SU-DHL-6 (cell line): Measurements from ENCODE around the gene HMGN4.

Experiments
- H2AFZ ChIP-seq: fragments of 200-600 bp; sonication (generic); 2 replicates; pipeline ENCODE4 v1.6.1; 2014; ENCODE audit warnings: low read depth, mild to moderate bottlenecking, moderate library complexity, mixed read lengths, antibody characterized with exemption, low read length; ENCODE audit not compliant: severe bottlenecking
- H3F3A ChIP-seq: fragments of 200-600 bp; shearing (Covaris generic); 2 replicates; pipeline ENCODE4 v1.6.0; 2016; ENCODE audit warnings: antibody characterized with exemption, mild to moderate bottlenecking; ENCODE audit not compliant: insufficient read depth
- H3K27ac ChIP-seq: fragments of 200-600 bp; sonication (generic); 2 replicates; pipeline ENCODE4 v1.5.1; 2016; ENCODE audit warnings: low read depth, mild to moderate bottlenecking, low read length, moderate library complexity, mixed read lengths
- H3K27me3 ChIP-seq: fragments of 200-600 bp; sonication (generic), shearing (Covaris generic); 2 replicates; pipeline ENCODE4 v1.6.0; 2014; ENCODE audit warnings: mild to moderate bottlenecking, low read length
- H3K36me3 ChIP-seq: fragments of 200-600 bp; sonication (generic); 2 replicates; pipeline ENCODE4 v1.6.1; 2014; ENCODE audit warnings: mild to moderate bottlenecking, low read length, mixed read lengths
- H3K4me2 ChIP-seq: fragments of 300-600, 200-600 bp; shearing (Covaris generic), sonication (generic); 2 replicates; pipeline ENCODE4 v1.6.0; 2014; ENCODE audit warnings: low read length, low read depth, mild to moderate bottlenecking; ENCODE audit not compliant: poor library complexity, severe bottlenecking
- H3K4me3 ChIP-seq: fragments of 200-600 bp; sonication (generic); 2 replicates; pipeline ENCODE4 v1.5.1; 2014; ENCODE audit warnings: antibody characterized with exemption, low read length, mild to moderate bottlenecking, mixed read lengths; ENCODE audit not compliant: insufficient read depth, poor library complexity, severe bottlenecking
- H3K79me2 ChIP-seq: fragments of 200-600 bp; sonication (generic); 2 replicates; pipeline ENCODE4 v1.6.1; 2014; ENCODE audit warnings: mild to moderate bottlenecking, low read length, moderate library complexity; ENCODE audit not compliant: insufficient read depth
- H3K9ac ChIP-seq: fragments of 200-600 bp; sonication (generic); 2 replicates; pipeline ENCODE4 v1.7.0; 2014; ENCODE audit warnings: mild to moderate bottlenecking, low read length
- H3K9me2 ChIP-seq: fragments of 200-600 bp; sonication (generic); replicated peaks from 2 replicates; pipeline ENCODE4 v1.6.1; 2014; ENCODE audit warnings: low read length; ENCODE audit not compliant: insufficient read depth
- H3K9me3 ChIP-seq: fragments of 200-600 bp; sonication (generic); 2 replicates; pipeline ENCODE4 v1.6.1; 2014; ENCODE audit warnings: low read length, mixed read lengths; ENCODE audit not compliant: insufficient read depth
- H4K20me1 ChIP-seq: fragments of 200-600 bp; sonication (generic); 2 replicates; pipeline ENCODE4 v1.6.1; 2014; ENCODE audit warnings: low read depth, mild to moderate bottlenecking, antibody characterized with exemption, low read length, moderate library complexity, mixed read lengths
- CTCF ChIP-seq: fragments of 200-600 bp; sonication (generic); IDR thresholded peaks from one replicate; pipeline ENCODE4 v1.5.1; 2017; ENCODE audit warnings: antibody characterized with exemption, mild to moderate bottlenecking, low read length, moderate library complexity; ENCODE audit not compliant: insufficient read depth, poor library complexity, severe bottlenecking
- EZH2phosphoT487 ChIP-seq: fragments of 200-600 bp; sonication (generic), shearing (Covaris generic); conservative IDR thresholded peaks from 2 replicates; pipeline ENCODE4 v1.6.1; 2018; ENCODE audit warnings: mild to moderate bottlenecking, antibody characterized with exemption, low read length, moderate library complexity, mixed read lengths

HMGN4 gene

GRCh38 chr6:26593278-26594130 is 55.3 kb downstream of the HMGN4 start:
- no peaks in the 10 kb centered on the region for H4K20me1 ChIP-seq
- H3F3A ChIP-seq = peaks cover 12% of the 10 kb centered on the region; the same call in 1 of the 2 replicates
- H2AFZ ChIP-seq = no peak overlapping the region
- H3K27ac ChIP-seq = no peak overlapping the region
- no peaks in the 10 kb centered on the region for H3K9me2 ChIP-seq
- H3K9me3 ChIP-seq = no peaks in the 10 kb centered on the region
- TF ChIP-seq EZH2phosphoT487 (no peak), CTCF (no peak)
- H3K79me2 ChIP-seq = peaks cover 16% of the 10 kb centered on the region
- no peaks in the 10 kb centered on the region for H3K27me3 ChIP-seq
- H3K4me3 ChIP-seq = no peak overlapping the region
- H3K9ac ChIP-seq = no peak overlapping the region
- H3K4me2 ChIP-seq = no peak overlapping the region
- no peaks in the 10 kb centered on the region for H3K36me3 ChIP-seq

- no peak overlapping the region for H3K4me3 ChIP-seq
- H3K9me2 ChIP-seq = no peaks in the 10 kb centered on the region
- H3K27me3 ChIP-seq = no peaks in the 10 kb centered on the region
- TF ChIP-seq EZH2phosphoT487 (no peak), CTCF (no peak)
- no peaks in the 10 kb centered on the region for H3K9me3 ChIP-seq
- no peak overlapping the region for H3K4me2 ChIP-seq
- H3F3A ChIP-seq = peaks cover 12% of the 10 kb centered on the region; the same call in 1 of the 2 replicates
- H4K20me1 ChIP-seq = no peaks in the 10 kb centered on the region
- H3K9ac ChIP-seq = no peak overlapping the region
- peaks cover 5% of the 10 kb centered on the region; the same call in 1 of the 2 replicates for H3K36me3 ChIP-seq
- no peak overlapping the region for H3K27ac ChIP-seq
- H2AFZ ChIP-seq = no peak overlapping the region
- H3K79me2 ChIP-seq = peaks cover 20% of the 10 kb centered on the region
These were observed 55.9 kb downstream of the HMGN4 start for GRCh38 chr6:26594131-26594498.

- H3K9me2 ChIP-seq = no peaks in the 10 kb centered on the region
- H3F3A ChIP-seq = peaks cover 16% of the 10 kb centered on the region; the same call in 1 of the 2 replicates
- H3K4me3 ChIP-seq = peak overlapping the region; percentile 84
- H3K4me2 ChIP-seq = peak overlapping the region; percentile 91
- H4K20me1 ChIP-seq = no peaks in the 10 kb centered on the region
- H3K27me3 ChIP-seq = no peaks in the 10 kb centered on the region
- H3K9ac ChIP-seq = peak overlapping the region; percentile 79
- TF ChIP-seq EZH2phosphoT487 = no peak
- no peak for TF ChIP-seq CTCF
- H3K36me3 ChIP-seq = peaks cover 13% of the 10 kb centered on the region; the same call in 1 of the 2 replicates
- H3K79me2 ChIP-seq = peaks cover 20% of the 10 kb centered on the region
- H3K27ac ChIP-seq = no peak overlapping the region
- H3K9me3 ChIP-seq = no peaks in the 10 kb centered on the region
- H2AFZ ChIP-seq = peak overlapping the region; percentile 92
These were observed 56.8 kb downstream of the HMGN4 start for GRCh38 chr6:26594730-26595632.
